HG03175 (cell line): Measurements from ENCODE around the gene STIP1.

ENCODE experiments used
- ATAC-seq: cut with Tn5 transposase; IDR thresholded peaks from one replicate; pipeline ENCODE4 v1.9.1; 2021; ENCODE audit warnings: mild to moderate bottlenecking, moderate library complexity; ENCODE audit not compliant: unreplicated experiment

Gene STIP1

GRCh38 chr11:64196626-64197025 is 10.7 kb downstream of the STIP1 start:
- no peak for ATAC-seq

GRCh38 chr11:64198511-64198910 is 12.5 kb downstream of the STIP1 start:
- ATAC-seq = no peak

- ATAC-seq = no peak
Observed at GRCh38 chr11:64201543-64201942, 15.6 kb downstream of the STIP1 start.

- ATAC-seq = no peak
Observed at GRCh38 chr11:64202992-64203391, 17.0 kb downstream of the STIP1 start.

- no peak for ATAC-seq
Observed at GRCh38 chr11:64203421-64204079, 17.6 kb downstream of the STIP1 start.

- no peak for ATAC-seq
Observed at GRCh38 chr11:64204080-64204440, 18.1 kb downstream of the STIP1 start.

- no peak for ATAC-seq
Observed at GRCh38 chr11:64204464-64204989, 18.6 kb downstream of the STIP1 start.

GRCh38 chr11:64206457-64207255 is 20.7 kb downstream of the STIP1 start, which contains the start of gene FERMT3:
FERMT3 (plus strand) TSS chr11:64206721; CDS start chr11:64207365, 644 bp downstream.
- peak; percentile 31 for ATAC-seq

- peak; percentile 61 for ATAC-seq
Observed at GRCh38 chr11:64207256-64208085, 21.5 kb downstream of the STIP1 start.

- ATAC-seq = peak; percentile 10
Observed at GRCh38 chr11:64208086-64208795, 22.3 kb downstream of the STIP1 start.

GRCh38 chr11:64208796-64209562 is 23.0 kb downstream of the STIP1 start:
- ATAC-seq = no peak

- ATAC-seq = no peak
Observed at GRCh38 chr11:64209563-64209843, 23.5 kb downstream of the STIP1 start.

- ATAC-seq = no peak
Observed at GRCh38 chr11:64210301-64211020, 24.5 kb downstream of the STIP1 start.

- ATAC-seq = no peak
Observed at GRCh38 chr11:64211181-64211872, 25.4 kb downstream of the STIP1 start.

- no peak for ATAC-seq
Observed at GRCh38 chr11:64216879-64217278, 30.9 kb downstream of the STIP1 start.

- ATAC-seq = no peak
Observed at GRCh38 chr11:64218628-64219353, 32.8 kb downstream of the STIP1 start.

GRCh38 chr11:64219354-64219684 is 33.3 kb downstream of the STIP1 start:
- no peak for ATAC-seq

- ATAC-seq = no peak
Observed at GRCh38 chr11:64219755-64220154, 33.8 kb downstream of the STIP1 start.
